HCT116 (cell line): ENCODE data around the gene B3GALNT1. TPM values are rescaled to one million over a fixed set of nuclear protein-coding genes. Genes with fewer than 3 reads are reported as not detected.

ENCODE experiments used
- ATAC-seq: fragments of 200-7000 bp; cut with Tn5 transposase; 2 replicates; pipeline ENCODE4 v1.9.1; 2020; ENCODE audit warnings: mild to moderate bottlenecking, moderate library complexity
- Bru-seq: library from RNA; stranded (reverse); fragments of 400-500 nt; gene quantifications from one replicate; lab custom pipeline; 2021; lab: Mats Ljungman, UMichigan
- BruChase-seq, 2 experiments: library from RNA; stranded (reverse); fragments of 400-500 nt; gene quantifications; one replicate each; lab custom pipeline; 2021; lab: Mats Ljungman, UMichigan
- BruUV-seq: library from RNA; stranded (reverse); fragments of 400-500 nt; replicated peaks from 2 replicates; lab custom pipeline; 2021; lab: Mats Ljungman, UMichigan
- CTCF ChIA-PET: fragments of 300-600 bp; sonication (Branson Sonifier 250); formaldehyde crosslinking; loops from one replicate; lab custom pipeline; 2021; ENCODE audit warnings: antibody characterized with exemption; lab: Charles Lee
- POLR2A ChIA-PET: fragments of 300-600, 350-600 bp; sonication (Branson Sonifier 250); formaldehyde crosslinking; loops from one replicate; lab custom pipeline; 2021; ENCODE audit warnings: antibody characterized with exemption; lab: Charles Lee
- RAD21 ChIA-PET, 2 experiments: fragments of 300-600 bp; sonication (Branson Sonifier 250); formaldehyde crosslinking; loops; one replicate each; lab custom pipeline; 2023; ENCODE audit warnings: low total read pairs in 2 of 2; ENCODE audit not compliant: uncharacterized antibody in 2 of 2, unreplicated experiment in 2 of 2, low non-redundant PET in 1 of 2; lab: Charles Lee
- DNase-seq: peaks from one replicate; pipeline ENCODE4 v3.0.0-alpha.2; 2010; ENCODE audit warnings: low read depth, low spot score
- H2AFZ ChIP-seq: fragments of 200-600 bp; shearing (Covaris generic), sonication (generic); 2 replicates; pipeline ENCODE4 v1.6.1; 2017; ENCODE audit warnings: low read depth, mixed run types, mixed read lengths, antibody characterized with exemption, low read length; ENCODE audit not compliant: poor library complexity, severe bottlenecking
- H3K27ac ChIP-seq: 2 replicates; pipeline ENCODE4 v1.5.1; 2012; ENCODE audit warnings: low read depth, low read length
- H3K27me3 ChIP-seq: fragments of 200-600 bp; sonication (generic); 2 replicates; pipeline ENCODE4 v1.6.1; 2016; ENCODE audit warnings: mixed run types, low read length, mixed read lengths; ENCODE audit not compliant: insufficient read depth
- H3K36me3 ChIP-seq, 2 experiments: fragments of 200-500 bp in 1 of 2; fragments of 200-600 bp in 1 of 2; sonication (Bioruptor generic) in 1 of 2; sonication (generic) in 1 of 2; 2 replicates each; pipeline versions ENCODE4 v1.5.1 to v1.6.1; 2014 to 2016; ENCODE audit warnings: low read length in 2 of 2, inconsistent platforms in 1 of 2, mixed read lengths in 1 of 2, mixed run types in 1 of 2; ENCODE audit not compliant: insufficient read depth in 2 of 2, control insufficient read depth in 1 of 2
- H3K4me1 ChIP-seq, 2 experiments: fragments of 200-600 bp in 1 of 2; sonication (generic) in 1 of 2; 2 replicates each; pipeline versions ENCODE4 v1.5.1 to v1.6.1; 2012 to 2017; ENCODE audit warnings: low read length in 2 of 2, inconsistent platforms in 1 of 2, mild to moderate bottlenecking in 1 of 2, mixed read lengths in 1 of 2, mixed run types in 1 of 2, moderate library complexity in 1 of 2; ENCODE audit not compliant: insufficient read depth in 2 of 2, control insufficient read depth in 1 of 2
- H3K4me2 ChIP-seq: fragments of 200-600 bp; sonication (generic); 2 replicates; pipeline ENCODE4 v1.6.1; 2017; ENCODE audit warnings: mixed run types, low read length, mixed read lengths
- H3K4me3 ChIP-seq, 2 experiments: fragments of 200-600 bp in 1 of 2; sonication (generic) in 1 of 2; replicated peaks in 1 of 2; 2 replicates each; pipeline ENCODE4 v1.5.1; 2011 to 2016; ENCODE audit warnings: low read length in 2 of 2, control low read depth in 1 of 2, low read depth in 1 of 2, mild to moderate bottlenecking in 1 of 2, mixed read lengths in 1 of 2, mixed run types in 1 of 2
- H3K79me2 ChIP-seq: fragments of 200-600 bp; sonication (generic); 2 replicates; pipeline ENCODE4 v1.6.1; 2017; ENCODE audit warnings: mild to moderate bottlenecking, mixed run types, low read length, moderate library complexity, mixed read lengths; ENCODE audit not compliant: insufficient read depth
- H3K9ac ChIP-seq: fragments of 200-600 bp; sonication (generic); 2 replicates; pipeline ENCODE4 v1.6.1; 2016; ENCODE audit warnings: low read length, mixed read lengths
- H3K9me2 ChIP-seq: fragments of 200-600 bp; sonication (generic), shearing (Covaris generic); 2 replicates; pipeline ENCODE4 v1.6.1; 2017; ENCODE audit warnings: mixed run types, mild to moderate bottlenecking, moderate library complexity; ENCODE audit not compliant: insufficient read depth
- H3K9me3 ChIP-seq, 2 experiments: fragments of 200-500 bp in 1 of 2; fragments of 200-600 bp in 1 of 2; sonication (Bioruptor generic) in 1 of 2; sonication (generic) in 1 of 2; 2 replicates each; pipeline ENCODE4 v1.6.1; 2014 to 2017; ENCODE audit warnings: low read length in 2 of 2, mixed read lengths in 2 of 2, inconsistent platforms in 1 of 2, low read depth in 1 of 2, mild to moderate bottlenecking in 1 of 2, mixed run types in 1 of 2, moderate library complexity in 1 of 2; ENCODE audit not compliant: control insufficient read depth in 1 of 2, insufficient read depth in 1 of 2
- H4K20me1 ChIP-seq: fragments of 200-600 bp; sonication (generic), shearing (Covaris generic); 2 replicates; pipeline ENCODE4 v1.6.1; 2017; ENCODE audit warnings: mixed run types, mild to moderate bottlenecking, moderate library complexity; ENCODE audit not compliant: insufficient read depth
- EGR1 ChIP-seq: IDR thresholded peaks from 2 replicates; pipeline ENCODE4 v1.6.1; 2012; ENCODE audit warnings: low read depth
- ELF1 ChIP-seq: IDR thresholded peaks from 2 replicates; pipeline ENCODE4 v1.6.1; 2012; ENCODE audit warnings: low read depth, borderline replicate concordance
- EZH2phosphoT487 ChIP-seq: fragments of 200-600 bp; IDR thresholded peaks from 2 replicates; pipeline ENCODE4 v1.6.1; 2018; ENCODE audit warnings: antibody characterized with exemption, borderline replicate concordance
- FOSL1 ChIP-seq: IDR thresholded peaks from 2 replicates; pipeline ENCODE4 v1.6.1; 2012; ENCODE audit warnings: low read depth
- POLR2AphosphoS5 ChIP-seq: IDR thresholded peaks from 2 replicates; pipeline ENCODE4 v1.6.1; 2011; ENCODE audit warnings: mild to moderate bottlenecking, low read depth, low read length, moderate library complexity
- RAD21 ChIP-seq: IDR thresholded peaks from 2 replicates; pipeline ENCODE4 v1.6.1; 2012; ENCODE audit warnings: low read depth, mild to moderate bottlenecking
- SIN3A ChIP-seq: IDR thresholded peaks from 2 replicates; pipeline ENCODE4 v1.6.1; 2012; ENCODE audit warnings: low read depth
- SP1 ChIP-seq: IDR thresholded peaks from 2 replicates; pipeline ENCODE4 v1.6.1; 2012; ENCODE audit warnings: low read depth
- TCF7L2 ChIP-seq: IDR thresholded peaks from 2 replicates; pipeline ENCODE4 v1.7.0; 2011; ENCODE audit warnings: borderline replicate concordance, inconsistent platforms; ENCODE audit not compliant: insufficient read depth, insufficient read length; ENCODE audit errors: extremely low read depth
- YY1 ChIP-seq: IDR thresholded peaks from 2 replicates; pipeline ENCODE4 v1.6.1; 2011; ENCODE audit warnings: low read length, low read depth, moderate library complexity, mild to moderate bottlenecking; ENCODE audit not compliant: insufficient replicate concordance; ENCODE audit errors: extremely low read depth
- ZNF274 ChIP-seq: fragments of 200-500 bp; sonication (Bioruptor generic); IDR thresholded peaks from 2 replicates; pipeline ENCODE4 v1.6.1; 2014; ENCODE audit warnings: mild to moderate bottlenecking, low read depth, low read length, inconsistent platforms
- intact Hi-C: fragments of 100-400 bp; cut with micrococcal nuclease; formaldehyde crosslinking; loops from 2 replicates; pipeline ENCODE4 v1.10.0; 2022
- long read RNA-seq: library from polyadenylated mRNA; unstranded; transcript quantifications from one replicate; pipeline ENCODE4 v2.0.0, GENCODE V29; 2021; ENCODE audit not compliant: unreplicated experiment
- polyA plus RNA-seq: library from polyadenylated mRNA; unstranded; fragments of >200 nt; gene quantifications from 2 replicates; pipeline ENCODE4 v1.2.1, GENCODE V29; 2012; ENCODE audit warnings: missing spikeins
- total RNA-seq: library from RNA; stranded (reverse); gene quantifications from one replicate; pipeline ENCODE4 v1.2.1, GENCODE V29; 2021; ENCODE audit not compliant: unreplicated experiment
- TF ChIP-seq, protein P1 (sequence below), 3 experiments: fragments of 200-600 bp in 1 of 3; sonication (generic) in 1 of 3; IDR thresholded peaks in 2 of 3; conservative IDR thresholded peaks in 1 of 3; 2 replicates each; pipeline ENCODE4 v1.5.1; 2012 to 2017; ENCODE audit warnings: low read depth in 2 of 3, low read length in 2 of 3, antibody characterized with exemption in 1 of 3, borderline replicate concordance in 1 of 3, control low read depth in 1 of 3, mild to moderate bottlenecking in 1 of 3, mixed read lengths in 1 of 3, mixed run types in 1 of 3, moderate library complexity in 1 of 3; ENCODE audit not compliant: insufficient read depth in 1 of 3
- TF ChIP-seq, protein P2 (sequence below): IDR thresholded peaks from 2 replicates; pipeline ENCODE4 v1.6.1; 2012
- TF ChIP-seq, protein P3 (sequence below): IDR thresholded peaks from 2 replicates; pipeline ENCODE4 v1.6.1; 2011; ENCODE audit warnings: mild to moderate bottlenecking, low read length, moderate library complexity; ENCODE audit not compliant: insufficient replicate concordance; ENCODE audit errors: extremely low read depth

Gene B3GALNT1, protein sequence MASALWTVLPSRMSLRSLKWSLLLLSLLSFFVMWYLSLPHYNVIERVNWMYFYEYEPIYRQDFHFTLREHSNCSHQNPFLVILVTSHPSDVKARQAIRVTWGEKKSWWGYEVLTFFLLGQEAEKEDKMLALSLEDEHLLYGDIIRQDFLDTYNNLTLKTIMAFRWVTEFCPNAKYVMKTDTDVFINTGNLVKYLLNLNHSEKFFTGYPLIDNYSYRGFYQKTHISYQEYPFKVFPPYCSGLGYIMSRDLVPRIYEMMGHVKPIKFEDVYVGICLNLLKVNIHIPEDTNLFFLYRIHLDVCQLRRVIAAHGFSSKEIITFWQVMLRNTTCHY
- 9.6 TPM for total RNA-seq
- polyA plus RNA-seq: 3.9 and 4.2 TPM in 2 replicates
- percentile 57 among the genes with signal in this experiment for Bru-seq, nascent RNA
- BruChase-seq, experiment 1, labeled RNA remaining after a 6-hour chase: percentile 70 among the genes with signal in this experiment
- BruChase-seq, experiment 2, labeled RNA remaining after a 2-hour chase: percentile 52 among the genes with signal in this experiment
- long read RNA-seq, transcript B3GALNT1-201 (5 exons, 3,313 nt): major isoform, 8 of 33 reads
- long read RNA-seq, partial matches to known transcripts: 1 of 33 reads
- long read RNA-seq, other reads (novel, unspliced or antisense): 12 of 33 reads

- ATAC-seq: peak; percentile 79
- H3K79me2 ChIP-seq: no peaks in the 10 kb centered on the region
- POLR2A ChIA-PET: no interaction called here
- no peaks in the 10 kb centered on the region for H3K27me3 ChIP-seq
- CTCF ChIA-PET: interaction anchor here (2.3 kb wide), 1 partner anchor 8 kb away, joined by 8 read pairs; no protein-coding TSS in a partner anchor
- intact Hi-C loops: no loop called here
- peaks cover 3 to 24% of the 10 kb centered on the region in 2 experiments; a peak in 3 of 4 replicates for H3K4me1 ChIP-seq
- no peak for DNase-seq
- H3K27ac ChIP-seq: peak within 1 kb of the TSS; percentile 60
- no peaks in the 10 kb centered on the region for H3K9me3 ChIP-seq
- H3K4me3 ChIP-seq: peak within 1 kb of the TSS; percentile 50 to 58
- H3K4me2 ChIP-seq: peak within 1 kb of the TSS; percentile 68
- H2AFZ ChIP-seq: peak within 1 kb of the TSS; percentile 3
- no peaks in the 10 kb centered on the region for H3K36me3 ChIP-seq
- peak within 1 kb of the TSS; percentile 61 for H3K9ac ChIP-seq
- H3K9me2 ChIP-seq: no peaks in the 10 kb centered on the region
- RAD21 ChIA-PET: no interaction called here
- H4K20me1 ChIP-seq: no peaks in the 10 kb centered on the region
- BruUV-seq: no TSS peak
- no peak for TF ChIP-seq FOSL1
- TF ChIP-seq, protein P1, sequence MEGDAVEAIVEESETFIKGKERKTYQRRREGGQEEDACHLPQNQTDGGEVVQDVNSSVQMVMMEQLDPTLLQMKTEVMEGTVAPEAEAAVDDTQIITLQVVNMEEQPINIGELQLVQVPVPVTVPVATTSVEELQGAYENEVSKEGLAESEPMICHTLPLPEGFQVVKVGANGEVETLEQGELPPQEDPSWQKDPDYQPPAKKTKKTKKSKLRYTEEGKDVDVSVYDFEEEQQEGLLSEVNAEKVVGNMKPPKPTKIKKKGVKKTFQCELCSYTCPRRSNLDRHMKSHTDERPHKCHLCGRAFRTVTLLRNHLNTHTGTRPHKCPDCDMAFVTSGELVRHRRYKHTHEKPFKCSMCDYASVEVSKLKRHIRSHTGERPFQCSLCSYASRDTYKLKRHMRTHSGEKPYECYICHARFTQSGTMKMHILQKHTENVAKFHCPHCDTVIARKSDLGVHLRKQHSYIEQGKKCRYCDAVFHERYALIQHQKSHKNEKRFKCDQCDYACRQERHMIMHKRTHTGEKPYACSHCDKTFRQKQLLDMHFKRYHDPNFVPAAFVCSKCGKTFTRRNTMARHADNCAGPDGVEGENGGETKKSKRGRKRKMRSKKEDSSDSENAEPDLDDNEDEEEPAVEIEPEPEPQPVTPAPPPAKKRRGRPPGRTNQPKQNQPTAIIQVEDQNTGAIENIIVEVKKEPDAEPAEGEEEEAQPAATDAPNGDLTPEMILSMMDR (IDR thresholded peaks at IDR 0.05 in 2 of 3, conservative IDR thresholded peaks at IDR 0.05 in 1 of 3; ENCODE audit: borderline replicate concordance in 1 of 3, insufficient read depth in 1 of 3, low read depth in 2 of 3, low read length in 2 of 3): no peak
- TF ChIP-seq TCF7L2: no peak
- 0 out of 2 replicates have a peak, but pooled peaks have one; percentile 28 for TF ChIP-seq SIN3A
- TF ChIP-seq, protein P2, sequence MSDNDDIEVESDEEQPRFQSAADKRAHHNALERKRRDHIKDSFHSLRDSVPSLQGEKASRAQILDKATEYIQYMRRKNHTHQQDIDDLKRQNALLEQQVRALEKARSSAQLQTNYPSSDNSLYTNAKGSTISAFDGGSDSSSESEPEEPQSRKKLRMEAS: peak; percentile 76
- TF ChIP-seq, protein P3, sequence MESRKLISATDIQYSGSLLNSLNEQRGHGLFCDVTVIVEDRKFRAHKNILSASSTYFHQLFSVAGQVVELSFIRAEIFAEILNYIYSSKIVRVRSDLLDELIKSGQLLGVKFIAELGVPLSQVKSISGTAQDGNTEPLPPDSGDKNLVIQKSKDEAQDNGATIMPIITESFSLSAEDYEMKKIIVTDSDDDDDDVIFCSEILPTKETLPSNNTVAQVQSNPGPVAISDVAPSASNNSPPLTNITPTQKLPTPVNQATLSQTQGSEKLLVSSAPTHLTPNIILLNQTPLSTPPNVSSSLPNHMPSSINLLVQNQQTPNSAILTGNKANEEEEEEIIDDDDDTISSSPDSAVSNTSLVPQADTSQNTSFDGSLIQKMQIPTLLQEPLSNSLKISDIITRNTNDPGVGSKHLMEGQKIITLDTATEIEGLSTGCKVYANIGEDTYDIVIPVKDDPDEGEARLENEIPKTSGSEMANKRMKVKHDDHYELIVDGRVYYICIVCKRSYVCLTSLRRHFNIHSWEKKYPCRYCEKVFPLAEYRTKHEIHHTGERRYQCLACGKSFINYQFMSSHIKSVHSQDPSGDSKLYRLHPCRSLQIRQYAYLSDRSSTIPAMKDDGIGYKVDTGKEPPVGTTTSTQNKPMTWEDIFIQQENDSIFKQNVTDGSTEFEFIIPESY: no peak
- no peak for TF ChIP-seq EZH2phosphoT487
- TF ChIP-seq POLR2AphosphoS5: no peak
- TF ChIP-seq SP1: no peak
- TF ChIP-seq YY1: no peak
- no peak for TF ChIP-seq RAD21
- TF ChIP-seq ELF1: no peak
- no peak for TF ChIP-seq EGR1
- no peak for TF ChIP-seq ZNF274
Measured at GRCh38 chr3:161104561-161105551, at the start of gene B3GALNT1. Gene B3GALNT1 (minus strand): TSS chr3:161105349. CDS start chr3:161086754, 18,595 bp downstream.
